HG03280 (cell line): ENCODE data around the gene CSN1S1.

Experiments used
- ATAC-seq: cut with Tn5 transposase; IDR thresholded peaks from one replicate; pipeline ENCODE4 v1.9.1; 2021; ENCODE audit warnings: mild to moderate bottlenecking, moderate library complexity; ENCODE audit not compliant: unreplicated experiment

The CSN1S1 gene

DNA sequence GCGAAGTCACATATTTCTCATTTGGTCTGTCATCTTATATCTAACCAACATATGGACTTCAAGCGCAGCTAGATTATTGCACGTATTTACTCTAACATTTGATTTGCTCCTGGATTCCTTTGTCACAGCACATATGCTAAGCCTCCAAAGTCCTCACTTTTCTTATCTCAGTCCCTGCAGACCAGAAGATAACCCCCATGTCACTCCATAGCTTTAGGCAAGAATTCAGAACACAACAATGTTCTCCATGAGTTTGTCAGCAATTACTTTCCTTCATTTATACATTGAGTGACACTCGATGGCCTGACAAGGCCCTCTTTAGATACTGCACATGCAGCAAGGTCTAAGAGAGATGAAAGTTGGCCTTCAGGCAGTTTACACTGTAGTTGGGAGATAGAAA lies 60.1 kb downstream of the CSN1S1 start:
- no peak for ATAC-seq

DNA sequence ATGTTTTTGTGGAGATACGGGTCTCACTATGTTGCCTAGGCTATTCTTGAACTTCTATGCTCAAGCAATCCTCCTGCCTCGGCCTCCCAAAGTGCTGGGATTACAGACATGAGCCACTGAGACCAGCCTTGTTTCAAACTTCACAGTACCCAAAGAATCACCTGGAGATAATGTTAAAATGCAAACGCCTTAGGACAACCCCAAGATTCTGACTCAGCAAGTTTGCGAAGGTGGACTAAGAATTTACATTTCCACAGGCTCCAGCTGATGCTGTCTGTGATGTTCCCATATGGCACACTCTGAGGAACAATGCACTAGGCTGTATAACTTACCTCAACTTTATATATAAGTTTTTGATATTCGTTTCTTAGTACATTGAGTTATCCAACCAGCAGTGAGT lies 63.9 kb downstream of the CSN1S1 start:
- ATAC-seq: no peak

DNA sequence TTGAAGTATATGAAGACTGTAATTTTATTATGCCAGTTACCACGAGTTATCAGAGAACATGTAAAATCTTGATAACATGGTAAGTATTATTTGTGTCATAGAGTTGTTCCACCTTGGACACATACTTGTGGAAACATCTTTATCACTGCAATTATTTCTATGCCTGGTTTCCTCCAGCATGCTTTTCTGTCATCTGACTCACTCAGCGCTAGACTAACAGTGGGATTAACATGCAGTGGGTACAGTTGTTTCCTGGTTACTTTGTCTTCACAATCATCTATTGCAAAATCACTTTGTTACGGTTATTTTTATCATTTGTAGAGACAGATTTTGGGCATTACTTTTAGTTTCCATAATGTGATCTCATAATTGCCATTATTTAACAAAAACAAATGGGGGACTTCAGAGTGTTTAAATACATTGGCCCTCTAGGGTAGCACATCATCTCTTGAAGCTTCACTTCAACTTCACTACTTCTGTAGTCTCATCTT lies 64.7 kb downstream of the CSN1S1 start, which contains the start of gene STATH:
TSS of gene STATH (plus strand) at position 441 of the 491 bp plus-strand sequence. CDS start 2,472 bp downstream, outside the sequence.
- no peak for ATAC-seq
